Effector memory CD4-positive, alpha-beta T cell (primary cell): ENCODE results near the gene OXSR1.

Experiments
- DNase-seq, 3 donors: peaks; one replicate each; pipeline ENCODE4 v3.0.0-alpha.2; 2020
- H3K27ac ChIP-seq: 2 replicates; pipeline ENCODE4 v1.7.0; 2013; ENCODE audit warnings: mild to moderate bottlenecking, low read length, moderate library complexity; ENCODE audit not compliant: insufficient read depth, poor library complexity, severe bottlenecking
- H3K27me3 ChIP-seq: replicated peaks from 2 replicates; pipeline ENCODE4 v1.7.0; 2013; ENCODE audit warnings: mild to moderate bottlenecking, low read length; ENCODE audit not compliant: insufficient read depth, control insufficient read depth, poor library complexity, severe bottlenecking
- H3K36me3 ChIP-seq: 2 replicates; pipeline ENCODE4 v1.7.0; 2013; ENCODE audit warnings: mild to moderate bottlenecking, low read length, moderate library complexity; ENCODE audit not compliant: control insufficient read depth, insufficient read depth
- H3K4me1 ChIP-seq: 2 replicates; pipeline ENCODE4 v1.7.0; 2013; ENCODE audit warnings: low read length, mild to moderate bottlenecking; ENCODE audit not compliant: control insufficient read depth, insufficient read depth, poor library complexity, severe bottlenecking
- H3K4me3 ChIP-seq: 2 replicates; pipeline ENCODE4 v1.7.0; 2013; ENCODE audit warnings: low read length, low read depth, mild to moderate bottlenecking; ENCODE audit not compliant: insufficient read depth, poor library complexity, severe bottlenecking
- H3K9me3 ChIP-seq: 2 replicates; pipeline ENCODE4 v1.7.0; 2013; ENCODE audit warnings: mild to moderate bottlenecking, low read length, moderate library complexity; ENCODE audit not compliant: control insufficient read depth
- total RNA-seq, 3 donors: gene quantifications; one replicate each; lab custom pipeline; 2026; lab: John Stamatoyannopoulos, UW

Gene OXSR1
- total RNA-seq: 69.7 to 91.6 (median 80.4) reads per million in 3 donors

DNA sequence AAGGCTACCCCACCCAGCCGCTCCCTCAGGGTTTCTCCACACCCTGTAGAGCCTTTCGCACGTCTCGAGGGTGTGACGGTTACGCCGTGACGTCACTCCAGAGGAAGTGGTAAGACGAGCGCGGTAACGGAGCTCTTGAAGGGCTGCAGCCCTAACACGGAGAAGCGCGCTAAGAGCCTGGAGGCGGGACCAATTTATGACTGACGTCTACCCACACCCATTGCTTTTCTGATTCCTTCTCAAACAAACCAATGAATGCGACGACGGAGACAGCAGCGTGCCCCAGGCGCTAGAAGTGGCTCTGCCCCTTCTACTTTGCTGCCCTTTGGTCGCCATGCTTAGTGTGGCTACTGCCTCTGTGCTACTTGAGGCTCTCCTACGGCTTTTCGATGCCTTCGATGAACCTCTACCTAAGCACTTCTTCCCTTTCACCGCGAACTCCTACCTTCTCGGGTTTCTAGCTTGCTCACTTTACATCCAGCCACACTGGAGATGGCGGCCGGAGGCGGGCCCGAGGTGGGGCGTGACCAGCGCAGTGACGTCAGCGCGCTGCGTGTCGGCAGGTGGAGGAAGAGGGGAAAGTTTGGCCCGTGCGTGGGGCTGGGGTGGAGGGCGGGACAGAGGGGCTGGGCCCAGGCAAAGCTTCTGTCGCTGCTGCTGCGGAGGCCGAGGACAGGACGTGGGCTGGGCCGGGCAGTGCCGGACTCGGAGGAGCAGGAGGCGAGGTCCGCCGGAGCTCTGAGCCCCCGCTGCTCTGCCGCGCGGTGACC lies at the start of gene OXSR1:
Gene OXSR1 (plus strand): TSS at position 586 of the 770 bp plus-strand sequence. CDS start 340 bp downstream, outside the sequence.
- Histone ChIP-seq H3K9me3 (no peaks in the 10 kb centered on the region), H3K27me3 (no peaks in the 10 kb centered on the region), H3K36me3 (no peaks in the 10 kb centered on the region), H3K27ac (peak within 1 kb of the TSS; percentile 98), H3K4me3 (peak within 1 kb of the TSS; percentile 94), H3K4me1 (peaks cover 10% of the 10 kb centered on the region)
- peak; percentile 94 to 97 (median 94) for DNase-seq

DNA sequence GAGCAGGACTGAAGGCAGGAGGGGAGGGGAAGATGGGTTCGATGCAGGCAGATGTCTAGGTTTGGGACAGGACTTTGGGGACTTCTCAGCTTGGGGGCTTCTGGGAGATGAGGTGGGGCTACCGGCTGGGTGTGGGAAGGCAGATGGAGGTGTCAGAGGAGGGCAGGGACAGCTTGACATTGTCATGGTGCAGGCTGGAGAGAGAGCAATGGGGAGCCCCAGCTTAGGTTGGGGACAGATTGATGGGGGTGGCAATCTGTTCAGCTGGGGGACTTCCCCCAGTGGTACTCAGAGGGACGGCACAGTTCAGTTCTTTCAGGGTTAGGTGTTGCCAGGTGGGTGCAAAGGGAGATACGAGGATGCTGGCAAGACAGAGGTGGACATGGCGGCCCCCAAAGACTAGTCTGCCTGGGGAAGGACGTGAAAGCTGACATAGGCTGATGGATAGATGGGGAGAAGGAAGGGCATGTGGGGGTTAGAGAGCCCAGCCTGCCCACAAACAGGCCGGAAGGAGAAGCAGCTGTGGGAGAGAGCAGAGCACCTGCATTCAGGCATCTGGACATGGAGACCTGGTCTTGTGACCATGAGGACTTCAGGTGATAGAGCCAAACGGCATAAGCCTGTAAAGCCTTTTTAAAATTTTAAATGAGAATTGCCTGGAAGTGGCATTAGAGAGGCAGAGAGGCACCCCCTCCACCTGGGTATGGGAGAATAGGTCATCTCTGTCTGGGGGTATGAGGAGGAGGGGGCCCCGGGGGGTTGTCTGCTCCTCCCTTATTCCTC lies 49.5 kb upstream of the OXSR1 start:
- Histone ChIP-seq H3K27ac (no peak overlapping the region), H3K9me3 (no peaks in the 10 kb centered on the region), H3K4me3 (no peak overlapping the region), H3K27me3 (no peaks in the 10 kb centered on the region), H3K36me3 (peaks cover 5% of the 10 kb centered on the region), H3K4me1 (no peaks in the 10 kb centered on the region)
- DNase-seq: no peak

DNA sequence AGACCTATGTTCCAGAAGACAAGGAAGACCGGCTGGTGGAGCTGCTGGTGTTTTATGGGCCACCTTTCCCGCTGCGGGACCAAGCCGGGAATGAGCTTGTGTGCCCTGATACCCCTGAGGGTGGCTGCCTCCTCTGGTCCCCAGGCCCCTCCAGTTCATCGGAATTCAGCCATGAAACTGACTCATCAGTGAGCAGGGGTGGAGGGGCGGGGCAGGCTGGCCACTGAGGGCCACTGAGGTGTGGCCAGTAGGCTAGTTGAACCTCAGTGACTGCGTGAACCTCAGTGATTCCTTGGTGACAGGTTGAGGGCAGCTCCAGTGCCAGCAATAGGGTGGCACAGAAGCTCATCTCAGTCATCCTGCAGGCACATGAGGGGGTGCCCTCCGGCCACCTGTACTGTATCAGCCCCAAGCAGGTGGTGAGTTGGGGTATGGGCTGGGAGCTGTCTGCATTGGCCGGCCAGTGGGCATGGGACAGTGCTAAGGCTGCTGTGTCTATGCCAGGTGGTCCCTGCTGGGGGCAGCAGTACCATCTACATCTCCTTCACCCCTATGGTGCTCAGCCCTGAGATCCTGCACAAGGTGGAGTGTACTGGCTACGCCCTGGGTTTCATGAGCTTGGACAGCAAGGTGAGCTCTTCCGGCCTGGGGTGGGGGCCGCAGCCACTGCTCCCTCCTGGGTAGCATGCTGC lies 48.7 kb upstream of the OXSR1 start:
- no peaks in the 10 kb centered on the region for H3K27me3 ChIP-seq
- H3K4me3 ChIP-seq: no peak overlapping the region
- H3K27ac ChIP-seq: no peak overlapping the region
- DNase-seq: no peak
- H3K9me3 ChIP-seq: no peaks in the 10 kb centered on the region
- H3K36me3 ChIP-seq: peaks cover 13% of the 10 kb centered on the region
- H3K4me1 ChIP-seq: no peaks in the 10 kb centered on the region

DNA sequence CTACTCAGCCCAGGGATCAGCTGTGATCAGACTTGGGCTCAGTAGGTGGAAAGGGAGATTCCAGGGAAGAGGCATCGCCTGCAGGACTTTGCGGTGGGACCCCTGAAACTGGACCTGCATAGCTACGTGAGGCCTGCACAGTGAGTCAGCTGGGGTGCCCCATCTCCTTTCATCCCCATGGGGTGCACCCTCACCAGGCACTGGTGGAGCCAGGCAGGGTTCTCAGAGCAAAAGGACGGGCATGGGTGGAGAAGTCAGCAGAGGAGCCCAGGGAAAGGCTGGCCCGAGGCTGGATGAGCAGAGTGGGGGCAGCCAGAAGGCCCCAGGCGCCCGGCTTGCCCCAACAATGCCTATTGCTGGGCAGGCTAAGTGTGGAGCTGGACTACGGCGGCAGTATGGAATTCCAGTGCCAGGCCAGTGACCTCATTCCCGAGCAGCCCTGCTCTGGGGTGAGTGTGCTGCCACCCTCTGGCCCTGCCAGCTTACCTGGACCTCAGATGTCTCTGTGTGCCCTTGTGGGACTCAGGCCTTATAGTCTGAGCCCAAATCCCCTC lies 48.1 kb upstream of the OXSR1 start:
- Histone ChIP-seq H3K36me3 (peaks cover 19% of the 10 kb centered on the region), H3K4me3 (no peak overlapping the region), H3K9me3 (no peaks in the 10 kb centered on the region), H3K4me1 (no peaks in the 10 kb centered on the region), H3K27ac (no peak overlapping the region), H3K27me3 (no peaks in the 10 kb centered on the region)
- no peak for DNase-seq

DNA sequence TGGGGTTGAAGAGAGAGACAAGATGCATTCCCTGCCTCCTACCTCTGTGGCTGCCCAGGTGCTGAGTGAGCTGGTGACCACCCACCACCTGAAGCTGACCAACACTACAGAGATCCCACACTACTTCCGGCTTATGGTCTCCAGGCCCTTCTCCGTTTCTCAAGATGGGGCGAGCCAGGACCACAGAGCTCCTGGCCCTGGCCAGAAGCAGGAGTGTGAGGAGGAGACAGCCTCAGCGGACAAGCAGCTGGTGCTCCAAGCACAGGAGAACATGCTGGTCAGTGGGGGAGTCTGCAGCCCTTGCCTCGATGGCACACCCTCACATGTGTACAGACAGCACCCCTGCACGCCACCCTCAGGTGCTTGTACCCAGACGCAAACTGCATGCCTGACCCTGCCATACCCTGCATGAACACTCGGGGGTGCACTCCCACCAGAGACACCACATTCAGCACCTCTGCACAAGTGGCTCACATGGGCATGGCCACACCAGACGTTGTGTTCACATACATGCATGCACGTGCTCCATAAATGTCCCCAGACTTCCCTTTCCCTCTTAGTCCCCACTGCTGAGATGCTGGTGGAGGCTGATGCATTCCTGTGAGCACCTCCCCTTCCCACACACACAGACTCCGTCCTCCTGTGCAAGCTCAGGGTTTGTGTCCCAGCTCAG lies 47.5 kb upstream of the OXSR1 start:
- Histone ChIP-seq H3K27ac (no peak overlapping the region), H3K36me3 (peaks cover 24% of the 10 kb centered on the region), H3K9me3 (no peaks in the 10 kb centered on the region), H3K4me1 (no peaks in the 10 kb centered on the region), H3K27me3 (no peaks in the 10 kb centered on the region), H3K4me3 (no peak overlapping the region)
- peak; percentile 40 to 46 (median 44) for DNase-seq

DNA sequence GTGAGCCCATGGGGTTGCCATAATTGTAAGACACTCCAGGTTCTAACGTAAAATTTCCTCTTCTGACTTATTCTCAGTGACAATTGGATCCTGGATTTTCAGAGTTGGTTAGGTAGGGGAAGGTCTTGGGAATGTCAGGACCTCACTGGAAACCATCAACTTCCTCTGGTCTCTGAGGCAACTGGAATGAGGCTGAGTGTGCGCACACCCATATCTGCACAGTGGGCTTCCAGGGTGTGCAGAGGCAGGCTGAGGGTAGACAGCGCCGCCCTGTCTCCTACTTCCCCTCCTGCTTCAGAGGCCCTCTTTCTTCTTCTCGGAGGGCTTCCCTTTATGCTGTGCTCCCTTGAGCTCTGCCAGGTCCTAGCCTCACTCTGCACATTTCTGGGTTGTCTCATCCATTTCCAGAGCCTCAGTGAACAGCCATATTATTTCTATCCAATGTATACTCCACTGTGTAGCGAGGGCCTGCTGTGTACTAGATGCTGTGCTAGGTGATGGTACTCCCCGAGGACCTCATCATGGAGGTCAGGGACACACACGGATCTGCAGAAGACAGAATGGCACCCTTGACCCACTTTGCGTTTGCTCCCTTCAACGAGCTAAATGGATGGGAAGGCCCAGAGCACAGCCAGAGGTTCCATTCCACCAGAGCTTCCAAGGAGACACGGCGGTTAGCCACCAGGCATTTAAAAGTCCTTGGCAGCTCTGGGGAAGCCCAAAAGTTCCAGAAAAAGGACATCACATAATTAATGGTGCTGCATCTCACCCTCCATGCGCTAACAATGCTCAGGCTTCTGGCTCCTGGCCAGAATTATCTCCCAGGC lies 46.7 kb upstream of the OXSR1 start:
- H3K36me3 ChIP-seq: peaks cover 30% of the 10 kb centered on the region
- no peak overlapping the region for H3K27ac ChIP-seq
- no peak overlapping the region for H3K4me3 ChIP-seq
- DNase-seq: no peak
- H3K4me1 ChIP-seq: no peaks in the 10 kb centered on the region
- no peaks in the 10 kb centered on the region for H3K27me3 ChIP-seq
- H3K9me3 ChIP-seq: no peaks in the 10 kb centered on the region

DNA sequence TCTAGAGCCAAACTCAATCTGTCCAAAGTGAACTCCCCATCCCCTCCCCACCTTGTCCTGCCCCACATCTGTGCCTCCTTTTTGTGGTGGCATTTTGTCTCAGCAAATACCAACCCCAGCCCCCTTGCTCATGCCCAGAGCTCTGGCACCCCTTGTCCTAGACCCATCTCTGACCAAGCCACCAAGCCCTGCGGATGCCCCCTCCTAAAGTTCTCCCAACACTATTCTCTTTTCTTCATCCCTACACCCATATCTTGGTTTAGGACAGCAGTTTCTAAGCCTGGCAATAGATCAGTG lies 46.1 kb upstream of the OXSR1 start:
- H3K4me3 ChIP-seq: no peak overlapping the region
- H3K9me3 ChIP-seq: no peaks in the 10 kb centered on the region
- no peak for DNase-seq
- peaks cover 32% of the 10 kb centered on the region for H3K36me3 ChIP-seq
- H3K27ac ChIP-seq: no peak overlapping the region
- H3K27me3 ChIP-seq: no peaks in the 10 kb centered on the region
- H3K4me1 ChIP-seq: no peaks in the 10 kb centered on the region

DNA sequence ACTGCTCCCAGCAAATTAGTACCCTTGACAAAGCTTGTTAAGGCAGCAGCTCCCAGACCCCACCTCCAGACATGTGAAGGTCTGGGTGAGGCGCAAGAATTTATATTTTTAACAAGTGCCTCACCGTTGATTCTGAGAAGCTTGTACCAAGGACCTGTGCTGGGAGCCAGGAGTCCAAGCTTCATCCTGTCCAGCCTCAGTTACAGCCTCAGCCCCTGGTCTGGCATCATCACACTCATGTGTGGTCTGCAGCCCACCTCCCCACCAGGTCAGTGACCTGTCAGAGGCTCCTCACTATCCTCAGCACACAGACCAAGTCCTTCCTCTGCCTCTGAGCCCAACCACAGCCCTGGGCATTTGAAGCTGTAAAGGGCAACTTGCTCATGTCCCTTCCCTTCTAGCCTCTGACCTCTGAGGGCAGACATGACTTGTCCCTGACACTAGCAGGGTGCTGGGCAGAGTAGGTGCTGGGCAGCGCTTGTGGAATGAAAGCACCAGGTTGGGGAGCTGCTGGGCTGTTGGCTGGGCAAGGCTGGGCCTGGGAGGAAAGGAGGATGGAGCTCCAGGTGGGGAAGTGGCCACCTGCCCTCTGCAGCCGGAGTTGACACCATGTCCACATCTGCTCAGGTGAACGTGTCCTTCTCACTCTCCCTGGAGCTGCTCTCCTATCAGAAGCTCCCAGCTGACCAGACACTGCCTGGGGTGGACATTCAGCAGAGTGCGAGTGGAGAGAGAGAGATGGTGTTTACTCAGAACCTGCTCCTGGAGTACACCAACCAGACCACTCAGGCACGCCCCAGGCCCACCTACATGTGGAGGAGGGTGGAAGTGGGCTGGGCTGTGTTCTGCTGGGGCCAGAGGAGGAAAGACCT lies 45.3 kb upstream of the OXSR1 start:
- H3K27ac ChIP-seq: no peak overlapping the region
- no peak overlapping the region for H3K4me3 ChIP-seq
- no peaks in the 10 kb centered on the region for H3K27me3 ChIP-seq
- no peaks in the 10 kb centered on the region for H3K9me3 ChIP-seq
- no peaks in the 10 kb centered on the region for H3K4me1 ChIP-seq
- no peak for DNase-seq
- H3K36me3 ChIP-seq: peaks cover 41% of the 10 kb centered on the region
